ENCODE measurements around the gene SYNDIG1.

DNA sequence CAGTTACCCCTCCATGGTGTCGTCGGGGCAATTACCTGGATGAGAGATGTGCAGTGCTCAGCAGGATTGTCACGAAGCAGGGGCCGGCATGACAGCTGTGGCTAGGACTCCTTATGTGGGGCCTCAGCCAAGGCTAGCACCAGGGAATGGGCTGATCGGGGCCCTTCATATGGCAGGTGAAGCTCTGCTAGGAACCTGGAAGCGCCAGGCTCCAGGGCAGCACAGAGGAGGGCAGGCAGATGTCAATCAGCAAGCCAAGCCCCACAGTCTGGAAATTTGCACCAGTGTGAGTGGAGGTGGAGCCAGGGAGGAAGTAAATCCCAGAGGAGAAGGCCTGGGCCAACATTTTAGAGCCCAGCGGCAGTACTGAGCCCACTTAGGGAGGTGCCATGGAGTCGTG lies 21.2 kb downstream of the SYNDIG1 start:
- TF ChIP-seq, protein P1, sequence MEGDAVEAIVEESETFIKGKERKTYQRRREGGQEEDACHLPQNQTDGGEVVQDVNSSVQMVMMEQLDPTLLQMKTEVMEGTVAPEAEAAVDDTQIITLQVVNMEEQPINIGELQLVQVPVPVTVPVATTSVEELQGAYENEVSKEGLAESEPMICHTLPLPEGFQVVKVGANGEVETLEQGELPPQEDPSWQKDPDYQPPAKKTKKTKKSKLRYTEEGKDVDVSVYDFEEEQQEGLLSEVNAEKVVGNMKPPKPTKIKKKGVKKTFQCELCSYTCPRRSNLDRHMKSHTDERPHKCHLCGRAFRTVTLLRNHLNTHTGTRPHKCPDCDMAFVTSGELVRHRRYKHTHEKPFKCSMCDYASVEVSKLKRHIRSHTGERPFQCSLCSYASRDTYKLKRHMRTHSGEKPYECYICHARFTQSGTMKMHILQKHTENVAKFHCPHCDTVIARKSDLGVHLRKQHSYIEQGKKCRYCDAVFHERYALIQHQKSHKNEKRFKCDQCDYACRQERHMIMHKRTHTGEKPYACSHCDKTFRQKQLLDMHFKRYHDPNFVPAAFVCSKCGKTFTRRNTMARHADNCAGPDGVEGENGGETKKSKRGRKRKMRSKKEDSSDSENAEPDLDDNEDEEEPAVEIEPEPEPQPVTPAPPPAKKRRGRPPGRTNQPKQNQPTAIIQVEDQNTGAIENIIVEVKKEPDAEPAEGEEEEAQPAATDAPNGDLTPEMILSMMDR (IDR thresholded peaks at IDR 0.05), result no peak
- TF ChIP-seq POLR2A (IDR thresholded peaks at IDR 0.05), result no peak
